ENCODE results near the gene TMEM252. TPM values are rescaled to one million over a fixed set of nuclear protein-coding genes. Genes with fewer than 3 reads are reported as not detected.

Gene TMEM252
- total RNA-seq, 1 donor from 2014 or later: not detected

GRCh38 chr9:68532131-68532530 is 8.6 kb downstream of the TMEM252 start:
- Mint-ChIP-seq H3K9me3 (no peaks in the 10 kb centered on the region), H3K4me3 (ENCODE audit: low read depth) (no peak overlapping the region), H3K36me3 (ENCODE audit: low read depth) (no peaks in the 10 kb centered on the region), H3K27me3 (ENCODE audit: low read depth) (peaks cover 7% of the 10 kb centered on the region), H3K27ac (no peak overlapping the region), H3K4me1 (ENCODE audit: low read depth) (no peaks in the 10 kb centered on the region)
- no peak for DNase-seq (ENCODE audit: low spot score)
- intact Hi-C loops (cut with micrococcal nuclease): no loop called here

DNA sequence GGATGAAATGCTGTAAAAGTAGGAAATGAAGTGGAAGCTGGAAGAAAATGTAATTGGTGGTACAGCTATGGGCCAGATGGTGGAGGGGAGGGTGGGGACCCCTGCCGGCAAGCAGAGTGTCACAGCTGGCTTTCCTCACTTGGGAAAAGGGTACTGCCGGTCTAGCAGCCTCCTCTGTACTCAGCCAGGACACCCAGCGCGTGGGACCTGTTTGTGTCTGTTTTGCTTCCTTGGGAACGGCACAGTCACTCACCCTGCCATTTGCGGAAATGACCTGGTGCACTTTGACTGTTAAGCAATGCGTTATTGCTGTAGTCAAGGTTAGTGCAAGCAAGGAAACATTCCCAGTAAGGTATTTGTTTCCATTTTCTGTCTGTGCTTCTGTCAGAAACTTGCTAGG is 10.1 kb downstream of the TMEM252 start:
- H3K4me3 Mint-ChIP-seq (ENCODE audit: low read depth): no peak overlapping the region
- intact Hi-C loops (cut with micrococcal nuclease): no loop called here
- no peaks in the 10 kb centered on the region for H3K36me3 Mint-ChIP-seq (ENCODE audit: low read depth)
- peaks cover 10% of the 10 kb centered on the region for H3K27me3 Mint-ChIP-seq (ENCODE audit: low read depth)
- H3K27ac Mint-ChIP-seq: no peak overlapping the region
- no peaks in the 10 kb centered on the region for H3K9me3 Mint-ChIP-seq
- DNase-seq (ENCODE audit: low spot score): no peak
- H3K4me1 Mint-ChIP-seq (ENCODE audit: low read depth): no peaks in the 10 kb centered on the region

- Mint-ChIP-seq H3K27ac (no peak overlapping the region), H3K27me3 (ENCODE audit: low read depth) (peaks cover 17% of the 10 kb centered on the region), H3K4me1 (ENCODE audit: low read depth) (no peaks in the 10 kb centered on the region), H3K9me3 (no peaks in the 10 kb centered on the region), H3K4me3 (ENCODE audit: low read depth) (no peak overlapping the region), H3K36me3 (ENCODE audit: low read depth) (no peaks in the 10 kb centered on the region)
- no peak for DNase-seq (ENCODE audit: low spot score)
- intact Hi-C loops (cut with micrococcal nuclease): no loop called here
Measured at GRCh38 chr9:68523367-68523936, 17.2 kb downstream of the TMEM252 start.

DNA sequence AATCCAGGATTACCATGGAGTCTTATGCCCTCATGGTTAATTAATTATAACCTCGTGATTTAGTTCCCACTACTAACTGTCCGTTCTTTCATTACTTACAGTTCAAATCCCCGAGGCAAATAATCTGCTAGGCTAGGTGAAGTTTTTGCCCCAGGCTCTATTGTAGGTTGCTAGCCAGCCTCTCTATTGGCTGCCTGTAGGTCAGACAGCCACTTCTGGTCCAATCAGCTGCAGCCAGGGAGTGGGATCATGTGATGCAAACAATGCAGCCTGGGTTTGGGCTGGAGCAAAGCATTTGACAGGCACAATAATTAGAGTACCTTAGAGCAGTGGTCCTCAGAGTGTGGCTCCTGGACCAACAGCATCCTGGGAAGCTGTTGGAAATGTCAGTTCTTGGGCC is 17.7 kb downstream of the TMEM252 start:
- no peak overlapping the region for H3K4me3 Mint-ChIP-seq (ENCODE audit: low read depth)
- peaks cover 17% of the 10 kb centered on the region for H3K27me3 Mint-ChIP-seq (ENCODE audit: low read depth)
- intact Hi-C loops (cut with micrococcal nuclease): no loop called here
- H3K36me3 Mint-ChIP-seq (ENCODE audit: low read depth): no peaks in the 10 kb centered on the region
- no peak for DNase-seq (ENCODE audit: low spot score)
- no peaks in the 10 kb centered on the region for H3K4me1 Mint-ChIP-seq (ENCODE audit: low read depth)
- H3K9me3 Mint-ChIP-seq: no peaks in the 10 kb centered on the region
- no peak overlapping the region for H3K27ac Mint-ChIP-seq

GRCh38 chr9:68522131-68522530 is 18.6 kb downstream of the TMEM252 start:
- H3K36me3 Mint-ChIP-seq (ENCODE audit: low read depth): no peaks in the 10 kb centered on the region
- intact Hi-C loops (cut with micrococcal nuclease): no loop called here
- H3K27ac Mint-ChIP-seq: no peak overlapping the region
- H3K4me1 Mint-ChIP-seq (ENCODE audit: low read depth): no peaks in the 10 kb centered on the region
- H3K9me3 Mint-ChIP-seq: no peaks in the 10 kb centered on the region
- peaks cover 13% of the 10 kb centered on the region for H3K27me3 Mint-ChIP-seq (ENCODE audit: low read depth)
- no peak overlapping the region for H3K4me3 Mint-ChIP-seq (ENCODE audit: low read depth)
- no peak for DNase-seq (ENCODE audit: low spot score)

DNA sequence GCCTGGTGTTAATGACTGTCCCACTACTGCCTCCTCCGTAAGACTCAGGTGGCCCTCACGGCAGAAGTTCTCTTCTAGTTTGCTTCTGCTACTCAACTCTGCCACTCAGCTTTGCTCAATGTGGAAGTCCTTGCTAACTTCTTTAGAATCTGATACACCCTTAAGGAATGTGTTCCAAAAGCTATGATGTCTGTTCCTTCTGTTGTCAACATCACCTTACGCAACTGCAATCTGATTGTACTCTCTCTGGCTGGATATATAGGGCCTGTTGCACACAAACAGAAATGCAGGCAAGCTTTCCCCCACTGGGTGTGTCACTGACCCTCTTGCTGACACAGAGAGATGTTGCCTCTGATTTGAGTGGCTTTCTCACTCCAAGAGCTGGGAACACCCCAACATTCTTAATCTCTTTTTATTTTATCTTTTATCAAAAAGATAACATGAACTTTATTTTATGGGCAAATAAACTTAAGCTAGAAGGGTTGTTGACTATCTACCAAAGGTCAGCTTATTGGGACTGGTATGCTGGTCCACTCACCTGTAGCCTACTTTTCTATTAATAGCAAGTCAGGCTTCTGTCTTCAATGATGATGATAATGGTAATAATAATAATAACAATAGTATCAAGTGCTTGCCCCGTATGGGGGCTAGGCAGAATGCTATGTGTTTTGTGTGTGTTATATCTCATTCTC is 25.2 kb downstream of the TMEM252 start:
- DNase-seq (ENCODE audit: low spot score): no peak
- no peaks in the 10 kb centered on the region for H3K4me1 Mint-ChIP-seq (ENCODE audit: low read depth)
- no peak overlapping the region for H3K4me3 Mint-ChIP-seq (ENCODE audit: low read depth)
- peaks cover 5% of the 10 kb centered on the region for H3K27me3 Mint-ChIP-seq (ENCODE audit: low read depth)
- no peaks in the 10 kb centered on the region for H3K36me3 Mint-ChIP-seq (ENCODE audit: low read depth)
- no peak overlapping the region for H3K27ac Mint-ChIP-seq
- intact Hi-C loops (cut with micrococcal nuclease): no loop called here
- H3K9me3 Mint-ChIP-seq: no peaks in the 10 kb centered on the region

DNA sequence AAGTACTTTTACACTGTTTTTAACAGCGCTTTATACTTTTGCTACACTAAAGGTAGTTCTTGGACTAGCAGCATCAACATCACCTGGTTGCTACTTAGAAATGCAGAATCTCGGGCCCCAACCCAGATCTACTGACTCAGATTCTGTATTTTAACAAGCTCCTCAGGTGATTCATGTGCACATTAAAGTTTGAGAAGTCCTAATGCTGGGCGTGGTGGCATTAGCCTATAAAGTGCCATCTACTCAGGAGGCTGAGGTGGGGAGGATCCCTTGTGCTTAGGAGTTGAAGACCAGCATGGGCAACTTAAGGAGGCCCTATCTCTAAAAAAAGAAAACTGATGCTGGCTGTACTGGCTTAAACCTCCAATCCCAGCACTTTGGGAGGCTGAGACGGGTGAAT is 26.7 kb downstream of the TMEM252 start:
- DNase-seq (ENCODE audit: low spot score): no peak
- H3K27ac Mint-ChIP-seq: no peak overlapping the region
- peaks cover 5% of the 10 kb centered on the region for H3K27me3 Mint-ChIP-seq (ENCODE audit: low read depth)
- no peaks in the 10 kb centered on the region for H3K36me3 Mint-ChIP-seq (ENCODE audit: low read depth)
- no peaks in the 10 kb centered on the region for H3K9me3 Mint-ChIP-seq
- H3K4me1 Mint-ChIP-seq (ENCODE audit: low read depth): no peaks in the 10 kb centered on the region
- no peak overlapping the region for H3K4me3 Mint-ChIP-seq (ENCODE audit: low read depth)
- intact Hi-C loops (cut with micrococcal nuclease): no loop called here

DNA sequence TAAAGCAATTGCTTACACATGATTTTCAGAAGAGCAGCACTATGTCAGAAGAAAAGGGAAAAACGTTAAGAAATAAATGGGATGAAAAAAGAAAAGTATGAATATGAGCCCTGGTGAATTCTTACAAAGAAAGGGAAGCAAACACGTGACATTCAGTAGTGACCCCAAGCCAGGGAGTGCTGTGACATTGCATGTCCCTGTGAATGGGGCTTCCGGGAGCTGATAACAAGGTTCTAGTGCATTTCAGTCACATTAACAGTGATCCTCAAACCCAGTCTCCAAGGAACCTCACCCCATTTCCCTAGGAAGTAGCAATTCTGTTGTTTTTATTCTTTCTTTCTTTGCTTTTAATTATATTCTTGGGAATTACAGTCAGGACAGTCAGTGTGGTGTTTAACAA is 27.3 kb downstream of the TMEM252 start:
- intact Hi-C loops (cut with micrococcal nuclease): no loop called here
- Mint-ChIP-seq H3K36me3 (ENCODE audit: low read depth) (no peaks in the 10 kb centered on the region), H3K4me3 (ENCODE audit: low read depth) (no peak overlapping the region), H3K9me3 (no peaks in the 10 kb centered on the region), H3K4me1 (ENCODE audit: low read depth) (no peaks in the 10 kb centered on the region), H3K27me3 (ENCODE audit: low read depth) (peaks cover 3% of the 10 kb centered on the region), H3K27ac (no peak overlapping the region)
- no peak for DNase-seq (ENCODE audit: low spot score)

- Mint-ChIP-seq H3K36me3 (ENCODE audit: low read depth) (no peaks in the 10 kb centered on the region), H3K4me3 (ENCODE audit: low read depth) (no peak overlapping the region), H3K4me1 (ENCODE audit: low read depth) (no peaks in the 10 kb centered on the region), H3K27ac (no peak overlapping the region), H3K27me3 (ENCODE audit: low read depth) (peaks cover 3% of the 10 kb centered on the region), H3K9me3 (no peaks in the 10 kb centered on the region)
- no peak for DNase-seq (ENCODE audit: low spot score)
- intact Hi-C loops (cut with micrococcal nuclease): no loop called here
Measured at GRCh38 chr9:68509689-68510088, 31.0 kb downstream of the TMEM252 start.

GRCh38 chr9:68508547-68508946 is 32.1 kb downstream of the TMEM252 start:
- no peak for DNase-seq (ENCODE audit: low spot score)
- Mint-ChIP-seq H3K4me1 (ENCODE audit: low read depth) (no peaks in the 10 kb centered on the region), H3K9me3 (no peaks in the 10 kb centered on the region), H3K27ac (no peak overlapping the region), H3K27me3 (ENCODE audit: low read depth) (peaks cover 8% of the 10 kb centered on the region), H3K36me3 (ENCODE audit: low read depth) (no peaks in the 10 kb centered on the region), H3K4me3 (ENCODE audit: low read depth) (no peak overlapping the region)
- intact Hi-C loops (cut with micrococcal nuclease): no loop called here

GRCh38 chr9:68507806-68508145 is 32.9 kb downstream of the TMEM252 start:
- Mint-ChIP-seq H3K4me3 (ENCODE audit: low read depth) (no peak overlapping the region), H3K4me1 (ENCODE audit: low read depth) (no peaks in the 10 kb centered on the region), H3K9me3 (no peaks in the 10 kb centered on the region), H3K27me3 (ENCODE audit: low read depth) (peaks cover 10% of the 10 kb centered on the region), H3K36me3 (ENCODE audit: low read depth) (no peaks in the 10 kb centered on the region), H3K27ac (no peak overlapping the region)
- intact Hi-C loops (cut with micrococcal nuclease): no loop called here
- DNase-seq (ENCODE audit: low spot score): no peak

- Mint-ChIP-seq H3K36me3 (ENCODE audit: low read depth) (no peaks in the 10 kb centered on the region), H3K4me3 (ENCODE audit: low read depth) (no peak overlapping the region), H3K9me3 (no peaks in the 10 kb centered on the region), H3K27ac (no peak overlapping the region), H3K4me1 (ENCODE audit: low read depth) (no peaks in the 10 kb centered on the region), H3K27me3 (ENCODE audit: low read depth) (peaks cover 7% of the 10 kb centered on the region)
- DNase-seq (ENCODE audit: low spot score): no peak
- intact Hi-C loops (cut with micrococcal nuclease): no loop called here
Measured at GRCh38 chr9:68507130-68507805, 33.4 kb downstream of the TMEM252 start.

- intact Hi-C loops (cut with micrococcal nuclease): no loop called here
- Mint-ChIP-seq H3K4me1 (ENCODE audit: low read depth) (no peaks in the 10 kb centered on the region), H3K4me3 (ENCODE audit: low read depth) (no peak overlapping the region), H3K36me3 (ENCODE audit: low read depth) (no peaks in the 10 kb centered on the region), H3K27ac (no peak overlapping the region), H3K27me3 (ENCODE audit: low read depth) (peaks cover 7% of the 10 kb centered on the region), H3K9me3 (no peaks in the 10 kb centered on the region)
- DNase-seq (ENCODE audit: low spot score): no peak
Measured at GRCh38 chr9:68506551-68506950, 34.1 kb downstream of the TMEM252 start.

All from activated T-helper 2 cell treated with anti-CD3 and anti-CD28 coated beads, Interferon-gamma antibody, Interleukin-2, Interleukin-4, amounts not matched to agents 10 μg/mL and 5 μg/mL and 100 μg/mL, durations not matched to agents 14 hours and 24 hours and 36 hours (primary cell).